Stimulated activated CD4-positive, alpha-beta T cell treated with anti-CD3 and anti-CD28 coated beads, Interleukin-2, amount 100 ng/mL, for 48 hours (primary cell): ENCODE results near the gene DNAH8.
A peak's percentile ranks its signal among the peaks of the same experiment; 100 is the strongest.
"Not testable (repeated sequence)": the region's sequence is repeated elsewhere in the genome, so short reads cannot be mapped to it uniquely, and the experiment has no call there.

Experiments used
- DNase-seq, 2 donors: peaks; one replicate each; pipeline ENCODE4 v3.0.0-alpha.2; 2020

Gene DNAH8

DNA sequence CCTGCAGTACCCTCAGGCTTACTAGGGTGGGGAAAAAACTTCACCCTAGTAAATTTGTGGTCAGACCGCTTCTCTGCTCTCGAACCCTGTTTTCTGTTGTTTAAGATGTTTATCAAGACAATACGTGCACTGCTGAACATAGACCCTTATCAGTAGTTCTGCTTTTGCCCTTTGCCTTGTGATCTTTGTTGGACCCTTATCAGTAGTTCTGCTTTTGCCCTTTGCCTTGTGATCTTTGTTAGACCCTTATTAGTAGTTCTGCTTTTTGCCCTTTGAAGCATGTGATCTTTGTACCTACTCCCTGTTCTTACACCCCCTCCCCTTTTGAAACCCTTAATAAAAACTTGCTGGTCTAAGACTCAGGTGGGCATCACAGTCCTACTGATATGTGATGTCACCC is 15.4 kb upstream of the DNAH8 start:
- DNase-seq, result not testable (repeated sequence)

DNA sequence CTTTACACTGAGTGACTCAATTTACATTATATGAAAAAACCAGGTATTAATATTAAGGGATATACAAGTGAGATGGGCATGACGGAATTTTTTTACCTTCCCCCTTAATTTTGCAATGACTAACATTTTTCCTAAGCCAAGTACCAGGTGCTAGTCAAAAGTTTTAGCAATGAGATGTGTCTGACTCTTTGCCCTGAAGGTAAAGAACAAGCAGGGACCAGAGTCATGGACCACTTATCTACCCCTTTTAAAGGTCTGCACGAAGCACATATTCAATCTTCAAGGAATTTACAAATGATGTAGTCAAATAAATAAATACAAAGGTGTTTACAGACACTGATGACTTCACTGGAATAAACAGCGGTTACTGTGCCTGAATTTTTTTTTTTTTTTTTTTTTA is 13.6 kb upstream of the DNAH8 start:
- DNase-seq, result no peak

DNA sequence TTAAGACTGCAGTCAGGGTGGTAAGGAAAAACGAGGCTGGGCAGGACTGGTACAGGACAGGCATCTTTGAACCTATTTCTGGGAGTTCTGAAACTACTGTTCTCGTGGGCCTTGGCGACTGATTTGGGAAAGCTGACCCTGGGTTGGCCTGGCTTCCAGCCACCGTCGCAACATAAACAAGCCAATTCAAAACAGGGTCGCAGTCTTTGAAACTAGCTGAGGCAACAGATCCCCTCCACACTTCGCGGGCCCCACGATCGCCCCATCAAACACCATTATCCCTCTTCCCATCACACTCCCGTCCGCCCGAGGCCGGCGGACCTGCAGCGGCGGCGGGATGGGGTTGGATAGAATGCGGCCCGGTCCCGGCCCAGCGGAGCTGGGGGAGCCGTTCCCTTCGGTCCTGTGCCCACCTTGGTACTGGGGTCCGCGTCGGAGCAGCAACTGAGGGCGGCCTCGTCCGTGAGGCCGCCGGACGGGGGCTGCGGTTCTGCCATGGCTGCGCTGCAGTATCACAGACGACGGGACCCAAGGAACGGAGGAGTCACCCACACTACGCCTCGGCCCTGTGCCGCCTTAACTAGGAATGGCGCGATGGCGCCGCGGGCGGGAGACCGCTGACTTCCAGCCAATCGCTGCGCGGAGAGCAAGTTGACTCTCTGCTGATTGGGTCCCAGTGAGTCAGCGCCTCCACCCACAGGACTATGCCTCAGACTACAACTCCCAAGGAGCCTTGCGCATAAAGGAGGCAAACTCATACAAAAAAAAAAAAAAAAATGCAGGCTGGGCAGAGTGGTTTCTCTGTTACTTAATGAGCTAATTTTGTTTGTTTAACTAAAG is 12.3 kb upstream of the DNAH8 start, which contains the start of gene GLO1:
TSS of gene GLO1 (minus strand) at position 588 of the 840 bp plus-strand sequence. CDS start at position 497, 91 bp downstream.
- peak; percentile 91 to 92 for DNase-seq

DNA sequence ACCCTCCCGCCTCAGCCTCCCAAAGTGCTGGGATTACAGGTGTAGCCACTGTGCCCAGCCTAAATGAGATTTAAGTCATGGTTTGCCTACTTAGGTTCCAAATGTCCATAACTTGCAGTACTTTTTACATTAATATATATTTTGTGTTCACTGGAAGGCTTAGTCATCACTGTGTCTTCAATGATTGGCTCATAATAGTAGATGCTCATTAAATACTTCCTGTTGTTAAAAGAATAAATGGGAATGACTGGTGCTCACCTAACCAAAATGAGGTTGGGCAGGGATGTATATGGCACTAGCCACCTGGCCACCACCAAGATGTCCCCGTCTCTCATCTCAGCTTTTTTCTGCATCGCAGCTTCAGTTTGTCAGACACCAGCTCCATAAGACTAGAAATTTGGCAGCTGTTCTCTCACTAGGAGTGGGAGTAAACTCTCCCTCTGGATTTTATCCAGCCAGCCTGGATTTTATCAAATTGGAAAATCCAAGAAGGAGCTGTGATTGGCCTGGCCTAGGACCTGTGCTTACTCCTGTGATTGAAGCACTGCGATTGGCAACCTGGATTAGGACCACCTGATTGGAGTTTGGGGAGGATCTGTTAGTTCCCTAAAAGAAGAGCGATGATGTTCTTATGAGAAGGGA is 11.0 kb upstream of the DNAH8 start:
- DNase-seq, result no peak

DNA sequence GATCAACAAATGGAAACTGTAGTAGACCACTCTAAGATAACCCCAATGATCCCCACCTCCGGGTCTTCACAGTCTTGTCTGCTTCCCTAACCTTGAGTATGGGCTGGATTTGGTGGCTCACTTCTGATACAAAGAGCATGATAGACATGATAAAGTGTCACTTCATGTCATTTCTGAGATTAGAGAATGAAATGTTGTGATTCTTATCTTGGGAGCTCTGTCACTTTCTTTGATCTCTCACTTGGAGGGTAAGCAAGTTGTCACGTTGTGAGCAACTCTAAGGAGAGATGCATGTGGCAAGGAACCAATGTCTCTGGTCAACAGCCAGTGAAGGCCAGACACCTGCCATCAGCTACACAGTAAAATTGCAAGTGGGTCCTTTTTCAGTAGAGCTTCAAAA is 9.2 kb upstream of the DNAH8 start:
- no peak for DNase-seq

DNA sequence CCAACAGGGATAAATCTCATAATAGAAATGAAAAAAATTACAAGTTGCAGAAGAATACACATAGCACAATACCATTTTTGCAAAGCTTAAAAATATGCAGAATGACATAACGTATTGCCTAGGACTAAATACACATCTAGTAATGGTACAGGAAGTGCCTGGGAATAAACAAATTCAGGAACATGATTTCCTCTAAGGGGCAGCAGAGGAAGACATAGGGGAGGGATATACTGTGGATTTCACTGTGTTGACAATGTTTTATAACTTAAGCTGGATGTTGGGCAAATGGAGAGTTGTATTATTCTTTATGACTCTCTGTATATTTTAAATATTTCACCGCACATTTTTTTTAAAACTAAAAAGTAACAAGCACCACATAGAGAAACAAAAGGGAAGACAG is 6.6 kb upstream of the DNAH8 start:
- DNase-seq, result no peak

DNA sequence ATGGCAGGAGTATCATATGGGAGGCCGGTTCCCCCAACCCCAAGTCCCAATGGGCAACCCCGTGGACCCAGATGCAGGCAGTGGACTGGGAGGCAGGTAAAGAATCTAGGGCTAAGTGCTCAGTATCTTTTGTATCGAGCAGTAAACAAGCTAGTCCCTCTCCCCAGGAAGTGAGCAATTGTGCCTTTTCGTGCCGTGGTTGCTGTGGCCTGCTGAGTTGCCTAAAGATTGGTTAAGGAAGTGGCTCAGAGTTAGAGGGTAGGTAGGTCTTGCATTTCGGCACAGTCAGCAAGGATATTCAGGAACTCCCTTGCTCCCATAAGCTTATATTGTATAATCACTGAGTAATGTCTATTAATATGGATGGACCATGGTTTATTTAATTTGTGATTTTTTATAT is 1.3 kb upstream of the DNAH8 start:
- DNase-seq, result peak; percentile 27 to 37

DNA sequence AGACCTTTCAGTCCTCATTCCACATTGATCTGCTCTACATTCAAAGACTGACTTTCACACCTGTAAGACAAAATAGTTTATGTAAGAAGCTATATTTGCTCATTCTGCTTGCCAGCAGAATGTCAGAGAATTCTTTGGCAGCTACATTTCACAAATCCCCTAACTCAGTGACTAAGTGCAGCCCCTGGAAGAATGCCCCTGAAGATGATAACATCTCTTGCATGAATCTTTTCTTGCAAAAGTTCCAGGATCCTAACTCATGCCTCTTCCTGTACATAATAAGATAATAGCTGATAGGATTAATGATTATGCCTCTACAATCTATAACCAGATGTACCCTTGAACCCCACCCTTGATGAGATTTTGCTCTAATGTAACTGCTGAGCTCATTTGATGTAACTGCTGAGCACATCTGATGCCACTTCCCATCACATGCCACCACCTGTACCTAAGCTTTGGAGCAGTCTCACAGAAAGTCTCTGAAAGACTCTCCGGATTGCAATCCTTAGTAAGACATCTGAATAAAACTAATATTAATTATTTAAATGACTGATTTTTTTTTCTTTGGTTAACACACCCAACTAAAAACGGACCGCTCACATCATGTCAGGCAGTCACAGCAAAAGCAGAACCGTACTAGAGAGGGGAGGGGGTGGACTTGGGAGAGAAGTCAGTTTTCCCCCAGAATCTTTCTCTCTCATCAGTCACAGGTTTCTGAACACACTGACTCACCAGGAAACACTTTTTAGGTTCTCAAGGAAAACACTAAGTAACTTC is 684 bp upstream of the DNAH8 start:
- DNase-seq, result no peak

DNA sequence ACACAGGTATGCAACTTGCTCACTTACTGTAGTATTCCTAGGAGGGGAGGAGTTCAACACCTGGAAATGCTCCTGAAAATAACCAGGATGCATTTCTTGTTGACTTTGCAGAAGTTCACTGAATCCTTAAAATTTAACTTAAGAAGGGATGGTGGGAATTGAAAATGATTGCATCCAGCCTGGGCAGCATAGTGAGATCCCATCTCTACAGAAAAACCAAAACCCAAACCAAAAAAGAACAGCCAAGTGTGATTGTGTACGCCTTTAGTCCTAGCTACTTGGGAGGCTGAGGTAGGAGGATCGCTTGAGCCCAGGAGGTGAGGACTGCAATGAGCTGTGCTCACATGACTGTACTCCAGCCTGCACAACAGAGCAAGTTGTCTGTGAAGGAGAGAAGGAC is 1.7 kb downstream of the DNAH8 start:
- DNase-seq, result no peak

DNA sequence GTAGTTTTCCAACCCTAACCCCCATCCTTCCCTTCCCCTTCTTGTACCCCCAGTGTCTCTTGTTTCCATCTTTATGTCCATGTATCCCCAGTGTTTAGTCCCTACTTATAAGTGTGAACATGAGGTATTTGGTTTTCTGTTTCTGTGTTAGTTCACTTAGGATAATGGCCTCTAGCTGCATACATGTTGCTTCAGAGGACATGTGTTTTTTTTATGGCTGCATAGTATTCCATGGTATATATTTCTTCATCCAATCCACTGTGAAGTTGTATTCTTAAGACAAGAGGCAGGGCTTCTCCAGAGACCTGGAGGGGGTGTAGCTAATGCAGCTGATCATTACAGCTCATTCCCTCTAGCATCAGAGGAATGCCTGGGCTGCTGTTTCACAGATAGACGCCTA is 4.2 kb downstream of the DNAH8 start:
- no peak for DNase-seq

DNA sequence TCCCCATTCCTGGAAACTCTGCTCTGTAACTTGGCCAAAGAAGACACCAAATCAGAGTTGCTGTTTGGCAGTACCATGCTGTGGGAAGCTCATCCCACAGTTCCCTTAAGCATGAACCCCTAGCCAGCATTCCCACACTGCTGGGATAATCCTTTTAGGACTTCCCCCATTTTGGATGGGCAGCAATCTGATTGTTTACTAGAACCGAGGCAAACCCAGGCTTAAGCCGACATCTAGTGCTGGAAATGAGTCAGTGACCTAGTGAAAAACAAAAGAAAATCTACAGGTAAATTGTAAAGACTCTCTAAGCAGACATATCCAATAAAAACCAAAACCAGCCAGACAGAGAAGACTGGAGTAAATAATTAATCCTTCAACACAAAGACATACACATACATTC is 5.2 kb downstream of the DNAH8 start:
- DNase-seq, result no peak

DNA sequence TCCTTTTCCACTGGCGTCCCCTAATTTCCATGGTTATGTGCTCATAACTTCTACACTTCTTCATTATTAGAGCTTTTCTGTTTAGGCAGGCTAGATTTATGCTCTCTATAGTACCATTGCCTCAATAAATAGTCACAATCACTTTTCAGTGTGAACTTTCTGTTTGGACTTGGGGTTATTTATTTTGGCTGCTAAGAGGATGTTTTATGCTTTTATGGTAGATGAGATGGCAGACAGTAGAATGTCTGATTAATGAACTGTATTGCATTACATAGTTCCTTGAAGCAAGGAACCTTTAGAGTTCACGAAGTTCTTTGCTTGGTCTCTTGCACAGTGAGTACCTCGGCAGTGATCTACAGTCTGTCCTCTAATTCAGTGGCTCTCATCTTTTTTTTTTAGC is 6.9 kb downstream of the DNAH8 start:
- no peak for DNase-seq

DNA sequence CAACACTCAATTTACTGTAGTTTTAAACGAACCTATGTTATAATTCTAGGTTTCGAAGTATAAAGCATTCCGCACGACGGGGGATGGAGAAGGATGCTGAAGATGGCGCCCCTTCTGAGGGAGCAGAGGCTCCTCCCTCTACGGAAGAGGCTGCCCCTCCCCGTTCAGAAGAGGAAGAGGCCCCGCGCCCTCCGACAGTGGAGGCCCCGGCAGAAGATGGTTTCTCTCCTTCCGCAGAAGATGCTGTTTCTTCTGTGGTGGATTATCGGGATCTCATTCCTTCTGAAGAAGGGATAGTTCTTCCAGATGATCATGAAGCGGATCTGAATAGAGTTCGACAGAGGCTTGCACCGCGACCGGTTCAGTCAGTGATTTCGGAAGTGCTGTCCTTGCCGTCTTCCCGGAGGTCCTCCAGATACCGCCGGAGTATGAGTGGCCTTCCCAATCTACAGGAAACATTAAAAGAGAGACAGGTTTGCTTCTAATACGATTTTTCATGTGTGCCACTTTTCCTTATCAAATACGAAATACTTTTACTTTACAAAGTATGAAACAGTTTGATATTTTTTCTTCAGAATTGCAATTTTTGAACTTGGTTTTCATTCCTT is 7.7 kb downstream of the DNAH8 start:
- DNase-seq, result no peak

DNA sequence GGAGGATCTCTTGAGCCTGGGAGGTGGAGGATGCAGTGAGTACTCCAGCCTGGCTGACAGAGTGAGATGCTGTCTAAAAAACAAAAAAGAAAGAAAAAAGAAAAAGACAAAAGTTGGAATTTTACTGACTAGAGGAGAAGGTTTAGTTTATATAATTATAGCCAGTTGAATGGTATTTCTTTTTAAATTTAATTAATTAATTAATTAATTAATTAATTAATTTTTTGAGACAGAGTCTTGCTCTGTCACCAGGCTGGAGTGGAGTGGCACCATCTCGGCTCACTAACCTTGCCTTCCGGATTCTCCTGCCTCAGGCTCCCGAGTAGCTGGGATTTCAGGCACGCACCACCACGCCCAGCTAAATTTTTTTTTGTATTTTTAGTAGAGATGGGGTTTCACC is 8.7 kb downstream of the DNAH8 start:
- DNase-seq, result no peak

DNA sequence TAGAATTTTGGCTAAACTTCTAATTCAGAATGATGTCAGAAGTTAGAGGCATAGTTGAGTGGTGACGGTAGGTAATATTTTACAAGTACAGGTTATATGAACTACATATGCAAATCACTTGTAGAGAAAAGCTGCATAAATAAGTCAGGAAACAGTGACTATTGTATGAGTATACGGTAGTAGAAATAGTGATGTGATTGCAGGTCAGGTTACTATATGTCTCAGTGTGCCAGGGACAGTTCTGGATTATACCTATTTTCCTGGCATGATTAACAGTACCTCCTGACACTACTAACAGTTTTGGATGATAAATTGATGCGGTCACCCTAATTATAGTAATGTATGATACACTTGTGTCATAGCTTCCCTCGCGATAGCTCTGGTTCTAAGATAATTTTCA is 9.2 kb downstream of the DNAH8 start:
- DNase-seq, result no peak

DNA sequence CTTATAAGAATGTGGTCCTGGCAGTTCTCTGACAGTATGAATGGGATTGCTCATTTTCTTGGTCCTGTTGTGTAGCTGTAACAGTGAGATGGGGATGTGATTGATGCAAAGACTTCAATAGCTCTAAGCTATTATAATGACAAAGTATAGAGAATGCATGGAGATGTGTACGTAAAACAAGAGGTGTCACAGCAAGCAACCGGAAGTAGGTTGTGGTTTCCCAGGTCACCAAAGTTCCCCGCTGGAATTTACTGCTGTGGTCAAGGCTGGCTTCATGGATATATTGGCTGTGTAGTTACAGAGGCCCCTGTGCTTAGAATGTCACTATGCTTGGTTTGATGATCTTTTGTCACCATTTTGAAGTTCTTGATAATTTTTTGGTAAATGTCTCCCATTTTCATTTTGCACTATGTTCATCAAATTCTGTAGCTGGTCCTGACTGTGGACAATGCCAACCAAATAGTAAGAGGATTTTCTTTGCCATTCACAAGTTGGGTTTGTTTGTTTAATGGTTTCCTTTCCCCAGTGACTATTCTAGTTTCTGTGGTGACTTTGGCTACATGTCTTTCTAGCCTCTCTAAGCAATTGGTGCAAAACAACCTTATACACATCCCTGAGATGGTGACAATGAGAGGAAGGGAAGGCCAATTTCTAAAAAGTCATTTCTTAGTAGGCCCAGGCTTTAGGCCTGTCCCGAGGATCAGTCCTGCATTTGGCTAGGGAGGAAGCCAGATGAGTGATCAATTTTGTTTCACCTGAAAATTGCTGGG is 10.5 kb downstream of the DNAH8 start:
- no peak for DNase-seq

DNA sequence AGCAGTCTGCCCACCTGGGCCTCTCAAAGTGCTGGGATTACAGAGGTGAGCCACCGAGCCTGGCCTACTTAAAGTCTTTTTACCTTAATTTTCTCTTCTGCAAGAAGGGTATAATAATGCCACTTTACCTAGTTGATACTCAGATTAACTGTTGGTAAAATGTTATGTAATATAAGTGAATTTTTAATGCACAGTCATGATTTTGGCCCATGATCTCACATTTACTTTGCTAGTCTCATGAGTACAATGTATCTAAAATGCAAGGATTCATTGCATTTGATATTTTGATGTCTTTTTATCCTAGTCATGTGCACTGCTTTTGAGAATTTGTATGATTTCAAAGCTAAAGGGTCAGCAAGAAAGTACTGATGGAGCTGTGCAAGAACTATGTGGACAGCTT is 13.1 kb downstream of the DNAH8 start:
- no peak for DNase-seq

DNA sequence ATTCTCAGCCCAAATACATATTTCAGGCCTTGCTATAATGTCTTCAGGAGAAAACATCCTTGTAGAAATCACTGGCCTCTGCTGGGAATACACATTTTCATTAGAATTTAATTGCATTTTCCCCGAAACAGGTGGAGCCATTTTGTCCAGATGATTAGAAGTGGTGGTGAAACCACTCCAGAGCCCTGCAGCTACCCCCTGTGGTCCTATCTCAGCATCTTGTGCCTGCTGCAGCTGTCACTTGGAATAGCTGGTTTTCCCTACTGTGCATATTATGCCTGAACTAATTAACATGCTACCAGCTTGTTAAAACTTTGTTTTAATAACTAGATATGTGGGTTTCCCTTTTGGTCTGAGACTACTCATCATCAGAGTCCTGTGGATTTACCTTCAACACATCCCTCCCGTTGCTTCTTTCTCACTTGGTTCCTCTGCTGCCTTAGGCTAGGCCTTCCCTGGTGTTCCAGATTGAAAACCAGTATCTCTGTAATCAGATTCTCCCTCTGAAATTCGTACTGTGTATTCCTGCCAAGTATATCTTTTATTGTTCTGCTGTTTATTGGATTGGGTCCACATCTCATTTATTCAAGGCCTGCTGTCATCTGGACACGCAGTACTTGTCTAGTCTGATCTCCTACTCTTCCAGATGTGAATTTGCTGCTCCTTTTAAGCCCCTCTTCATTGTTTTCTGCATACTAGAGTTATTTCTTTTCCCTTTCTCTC is 15.2 kb downstream of the DNAH8 start:
- no peak for DNase-seq

DNA sequence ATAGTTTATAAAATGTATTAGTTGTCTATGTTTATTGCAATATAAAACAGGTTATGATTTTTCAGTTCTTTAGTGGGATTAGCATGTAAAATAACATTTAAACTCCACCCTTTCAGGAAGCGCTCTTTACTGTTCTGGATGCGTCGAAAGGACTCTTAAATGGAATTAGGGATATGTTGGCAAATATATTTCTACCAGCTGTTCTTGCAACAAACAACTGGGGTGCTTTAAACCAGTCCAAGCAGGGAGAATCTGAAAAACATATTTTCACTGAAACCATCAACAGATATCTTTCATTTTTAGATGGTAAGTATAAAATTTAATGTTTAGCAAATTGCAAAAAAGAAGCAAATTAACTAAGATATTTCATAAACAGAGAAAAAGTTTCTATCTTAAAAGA is 21.8 kb downstream of the DNAH8 start:
- DNase-seq, result no peak

DNA sequence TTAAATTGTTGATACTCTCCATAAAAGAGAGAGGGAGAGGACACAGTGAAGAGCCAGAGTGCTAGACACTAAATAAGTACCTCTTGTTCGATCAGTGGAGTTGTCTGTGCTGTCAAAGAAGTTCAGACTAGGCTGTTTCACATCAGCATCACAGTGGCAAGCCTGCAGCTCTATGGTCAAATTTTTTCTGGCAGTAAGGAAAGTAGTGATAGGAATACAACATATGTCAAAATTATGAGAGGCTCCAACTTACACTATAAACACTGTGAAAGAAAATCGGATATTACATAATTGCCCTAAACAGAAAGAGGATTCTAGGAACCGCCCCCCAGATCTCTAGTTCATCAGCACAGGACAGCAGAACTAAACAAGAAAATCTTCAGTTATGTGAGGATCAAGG is 23.1 kb downstream of the DNAH8 start:
- no peak for DNase-seq

DNA sequence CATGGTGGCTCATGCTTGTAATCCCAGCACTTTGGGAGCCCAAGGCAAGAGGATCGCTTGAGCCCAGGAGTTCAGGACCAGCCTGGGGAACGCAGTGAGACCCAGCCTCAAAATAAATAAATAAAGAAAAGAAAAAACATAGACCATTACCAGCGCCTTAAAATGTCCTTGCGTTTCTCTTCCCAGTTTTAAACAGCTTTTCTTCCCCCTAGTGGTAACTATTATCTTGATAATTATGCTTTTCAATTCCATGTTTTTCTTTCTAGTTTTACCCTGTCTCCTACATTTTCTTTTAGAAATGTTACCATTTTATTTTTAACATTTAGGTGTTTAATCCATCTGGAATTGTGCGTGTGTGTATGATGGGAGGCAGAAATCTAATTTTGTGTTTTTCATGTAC is 24.4 kb downstream of the DNAH8 start:
- no peak for DNase-seq

DNA sequence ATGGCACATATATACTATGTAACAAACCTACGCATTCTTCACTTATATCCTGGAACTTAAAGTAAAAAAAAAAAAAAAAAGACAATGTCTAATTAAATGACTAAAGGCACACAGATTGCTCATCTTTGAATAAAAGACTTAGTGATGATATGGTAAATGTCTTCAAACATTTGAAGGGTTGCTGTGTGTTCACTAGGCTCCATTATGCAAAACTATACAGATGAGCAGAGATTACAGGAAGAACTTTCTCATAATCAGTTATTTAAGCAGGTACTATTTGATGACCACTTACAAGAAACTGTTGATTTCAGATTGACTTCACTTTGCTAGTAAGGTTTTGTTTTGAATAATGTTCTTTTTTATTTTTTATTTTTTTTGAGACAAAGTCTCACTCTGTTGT is 34.4 kb downstream of the DNAH8 start:
- DNase-seq, result no peak
